Common myeloid progenitor, CD34-positive (primary cell): ENCODE data around the gene ZFPL1.

Experiments
- CTCF ChIA-PET: fragments of 350-600 bp; sonication (Branson Sonifier 250); formaldehyde crosslinking; loops from one replicate; lab custom pipeline; 2021; ENCODE audit warnings: antibody characterized with exemption; lab: Charles Lee
- POLR2A ChIA-PET: fragments of 350-600 bp; sonication (Branson Sonifier 250); formaldehyde crosslinking; loops from one replicate; lab custom pipeline; 2021; ENCODE audit warnings: antibody characterized with exemption; lab: Charles Lee
- DNase-seq, 3 donors: peaks; one replicate each; pipeline versions ENCODE4 v3.0.0 to v3.0.0-alpha.2; 2013
- H3K27ac ChIP-seq, 2 experiments: 1 replicate in 1 of 2; 2 replicates in 1 of 2; pipeline ENCODE4 v1.7.0; 2013; ENCODE audit warnings: inconsistent platforms in 2 of 2, low read length in 2 of 2, mild to moderate bottlenecking in 2 of 2, low read depth in 1 of 2, moderate library complexity in 1 of 2; ENCODE audit not compliant: severe bottlenecking in 2 of 2, insufficient read depth in 1 of 2, poor library complexity in 1 of 2
- H3K27me3 ChIP-seq, 5 experiments: replicated peaks in 2 of 5; 1 replicate in 3 of 5; 2 replicates in 2 of 5; pipeline versions ENCODE4 v1.6.1 to v1.7.0; 2013; ENCODE audit warnings: low read length in 4 of 5, mild to moderate bottlenecking in 2 of 5, moderate library complexity in 2 of 5, inconsistent platforms in 1 of 5; ENCODE audit not compliant: insufficient read depth in 5 of 5, control insufficient read depth in 4 of 5
- H3K36me3 ChIP-seq, 4 experiments: 1 replicate in 2 of 4; 2 replicates in 2 of 4; pipeline versions ENCODE4 v1.6.1 to v1.7.0; 2013; ENCODE audit warnings: low read length in 3 of 4, control low read depth in 1 of 4, mild to moderate bottlenecking in 1 of 4; ENCODE audit not compliant: control insufficient read depth in 4 of 4, insufficient read depth in 4 of 4
- H3K4me1 ChIP-seq, 4 experiments: 1 replicate in 3 of 4; 2 replicates in 1 of 4; pipeline versions ENCODE4 v1.6.1 to v1.7.1; 2013; ENCODE audit warnings: low read length in 3 of 4, mild to moderate bottlenecking in 3 of 4, control low read depth in 1 of 4, inconsistent platforms in 1 of 4, moderate library complexity in 1 of 4; ENCODE audit not compliant: control insufficient read depth in 4 of 4, insufficient read depth in 4 of 4; ENCODE audit errors: control extremely low read depth in 1 of 4
- H3K4me3 ChIP-seq, 7 experiments: 1 replicate in 4 of 7; 2 replicates in 3 of 7; pipeline versions ENCODE4 v1.5.1 to v1.7.0; 2013; ENCODE audit warnings: mild to moderate bottlenecking in 7 of 7, low read length in 6 of 7, moderate library complexity in 6 of 7, inconsistent platforms in 2 of 7, low read depth in 2 of 7, control low read depth in 1 of 7; ENCODE audit not compliant: insufficient read depth in 4 of 7, control insufficient read depth in 1 of 7; ENCODE audit errors: extremely low read depth in 1 of 7
- H3K9me3 ChIP-seq, 5 experiments: 1 replicate in 4 of 5; 2 replicates in 1 of 5; pipeline versions ENCODE4 v1.6.1 to v1.7.1; 2013; ENCODE audit warnings: low read length in 4 of 5, mild to moderate bottlenecking in 2 of 5, inconsistent platforms in 1 of 5, low read depth in 1 of 5, moderate library complexity in 1 of 5; ENCODE audit not compliant: control insufficient read depth in 4 of 5, insufficient read depth in 2 of 5; ENCODE audit errors: control extremely low read depth in 1 of 5
- WGBS: methylation state at CpG from one replicate; pipeline ENCODE4 v1.1.5; 2013; ENCODE audit not compliant: insufficient coverage; 5-methylcytosine and 5-hydroxymethylcytosine counted together

ZFPL1 gene

GRCh38 chr11:65129649-65130441 lies 45.8 kb downstream of the ZFPL1 start:
- peaks cover 8 to 24% (median 23%) of the 10 kb centered on the region in 4 experiments for H3K4me1 ChIP-seq
- DNase-seq, result no peak
- H3K36me3 ChIP-seq, result peaks cover 11 to 79% (median 58%) of the 10 kb centered on the region in 4 experiments
- no peak overlapping the region for H3K4me3 ChIP-seq
- H3K9me3 ChIP-seq, result no peaks in the 10 kb centered on the region
- H3K27ac ChIP-seq, result no peak overlapping the region
- ChIA-PET POLR2A (interaction anchor here (0.6 kb wide), 1 partner anchor 775 kb away, joined by 5 read pairs; no protein-coding TSS in a partner anchor), CTCF (interaction anchor here (1.1 to 6.7 kb wide), 8 partner anchors 8 to 51 kb away, joined by 3 to 31 read pairs (median 8); partner anchors contain the start of genes CAPN1, FAU, MRPL49 and TM7SF2)
- WGBS, result 98% methylated on average over 10 of the region's 13 CpGs
- no peaks in the 10 kb centered on the region for H3K27me3 ChIP-seq

GRCh38 chr11:65130631-65131416 lies 46.8 kb downstream of the ZFPL1 start:
- no peaks in the 10 kb centered on the region for H3K27me3 ChIP-seq
- no peaks in the 10 kb centered on the region for H3K9me3 ChIP-seq
- no peak for DNase-seq
- no peak overlapping the region for H3K4me3 ChIP-seq
- ChIA-PET POLR2A (interaction anchor here (0.6 to 4.8 kb wide), 3 partner anchors 9 to 774 kb away, joined by 5 to 37 read pairs (median 5); partner anchors contain the start of genes FAU, MRPL49 and ZNHIT2), CTCF (interaction anchor here (1.3 to 6.7 kb wide), 7 partner anchors 9 to 50 kb away, joined by 3 to 31 read pairs (median 4); partner anchors contain the start of genes CAPN1, FAU, MRPL49 and ZNHIT2)
- H3K27ac ChIP-seq, result no peak overlapping the region
- 91% methylated on average over 18 of the region's 19 CpGs for WGBS
- peaks cover 8 to 33% (median 30%) of the 10 kb centered on the region in 4 experiments for H3K4me1 ChIP-seq
- peaks cover 11 to 69% (median 51%) of the 10 kb centered on the region in 4 experiments for H3K36me3 ChIP-seq

GRCh38 chr11:65131417-65131776 lies 47.4 kb downstream of the ZFPL1 start:
- POLR2A ChIA-PET, result interaction anchor here (1.5 to 4.8 kb wide), 2 partner anchors 10 to 13 kb away, joined by 5 to 37 read pairs; partner anchors contain the start of genes FAU, MRPL49 and ZNHIT2
- Histone ChIP-seq H3K4me3 (no peak overlapping the region), H3K27ac (no peak overlapping the region), H3K9me3 (no peaks in the 10 kb centered on the region), H3K36me3 (peaks cover 11 to 64% (median 49%) of the 10 kb centered on the region in 4 experiments), H3K27me3 (no peaks in the 10 kb centered on the region), H3K4me1 (peaks cover 8 to 38% (median 34%) of the 10 kb centered on the region in 4 experiments)
- no peak for DNase-seq
- WGBS, result no CpG with 5 or more reads among the region's 3 CpGs
- CTCF ChIA-PET, result interaction anchor here (1.0 to 6.7 kb wide), 7 partner anchors 10 to 50 kb away, joined by 3 to 31 read pairs (median 4); partner anchors contain the start of genes CAPN1, FAU, MRPL49 and ZNHIT2

- peak overlapping the region in 2 of 7 experiments; percentile 87 to 97 for H3K4me3 ChIP-seq
- no peaks in the 10 kb centered on the region for H3K27me3 ChIP-seq
- ChIA-PET CTCF (interaction anchor here (1.0 to 6.7 kb wide), 7 partner anchors 10 to 49 kb away, joined by 3 to 31 read pairs (median 4); partner anchors contain the start of genes CAPN1, FAU, MRPL49 and ZNHIT2), POLR2A (interaction anchor here (1.5 to 4.8 kb wide), 3 partner anchors 10 to 49 kb away, joined by 5 to 44 read pairs (median 37); partner anchors contain the start of genes CAPN1, FAU, MRPL49 and ZNHIT2)
- H3K4me1 ChIP-seq, result peaks cover 8 to 40% (median 34%) of the 10 kb centered on the region in 4 experiments
- peaks cover 11 to 60% (median 44%) of the 10 kb centered on the region in 4 experiments for H3K36me3 ChIP-seq
- 100% methylated on average over 5 of the region's 6 CpGs for WGBS
- no peak for DNase-seq
- peak overlapping the region in 1 of 2 experiments; percentile 100 for H3K27ac ChIP-seq
- H3K9me3 ChIP-seq, result no peaks in the 10 kb centered on the region
Measured at GRCh38 chr11:65131895-65132237, 47.8 kb downstream of the ZFPL1 start.

GRCh38 chr11:65132238-65132987 lies 48.4 kb downstream of the ZFPL1 start:
- H3K36me3 ChIP-seq, result peaks cover 11 to 54% (median 40%) of the 10 kb centered on the region in 4 experiments
- peak overlapping the region in 1 of 2 experiments; percentile 100 for H3K27ac ChIP-seq
- POLR2A ChIA-PET, result interaction anchor here (1.5 to 4.8 kb wide), 3 partner anchors 11 to 49 kb away, joined by 5 to 44 read pairs (median 37); partner anchors contain the start of genes CAPN1, FAU, MRPL49 and ZNHIT2
- no peaks in the 10 kb centered on the region for H3K27me3 ChIP-seq
- H3K9me3 ChIP-seq, result no peaks in the 10 kb centered on the region
- 8% methylated on average over 2 of the region's 10 CpGs for WGBS
- DNase-seq, result peak in 1 of 3 donors; percentile 23
- H3K4me1 ChIP-seq, result peaks cover 8 to 40% (median 34%) of the 10 kb centered on the region in 4 experiments
- H3K4me3 ChIP-seq, result peak overlapping the region in 3 of 7 experiments; percentile 13 to 97 (median 87)
- CTCF ChIA-PET, result interaction anchor here (1.0 to 6.7 kb wide), 8 partner anchors 11 to 49 kb away, joined by 3 to 31 read pairs (median 6); partner anchors contain the start of genes CAPN1, FAU, MRPL49 and ZNHIT2
